ENCODE results near the gene TWSG1.

The TWSG1 gene

DNA sequence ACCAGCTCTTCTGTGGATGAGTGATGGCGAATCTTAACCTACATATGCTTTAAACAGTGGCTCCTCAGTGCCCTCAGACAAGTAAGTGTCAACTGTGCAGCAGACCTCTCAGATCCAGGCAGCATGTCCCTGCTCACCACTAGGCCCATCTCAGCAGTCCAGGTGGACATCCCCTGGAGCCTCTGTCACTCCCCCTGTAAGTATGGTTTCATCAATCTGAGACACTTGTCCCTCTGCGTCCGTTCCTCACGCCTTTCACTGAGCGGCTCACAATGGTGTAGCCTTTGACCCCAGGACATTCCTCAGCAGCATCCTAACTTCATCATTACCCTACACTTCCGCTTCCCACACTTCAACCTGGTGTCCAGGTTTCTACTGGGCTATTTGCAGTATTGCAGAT, 71.4 kb downstream of the TWSG1 start:
- Histone ChIP-seq H3K27ac (replicated peaks) (no peak overlapping the region), H3K4me3 (replicated peaks; ENCODE audit: insufficient read depth, low read length) (no peak overlapping the region), H3K27me3 (ENCODE audit: insufficient read depth, poor library complexity, severe bottlenecking) (no peaks in the 10 kb centered on the region)
- DNase-seq (ENCODE audit: low read depth in 1 of 2, low spot score in 1 of 2), result no peak
- no peak for TF ChIP-seq GABPA (IDR thresholded peaks at IDR 0.05; ENCODE audit: low read depth)
- TF ChIP-seq CTCF (IDR thresholded peaks at IDR 0.05; ENCODE audit: insufficient read depth, low read length), result no peak
- TF ChIP-seq SPI1 (IDR thresholded peaks at IDR 0.05; ENCODE audit: borderline replicate concordance, low read depth), result no peak
- TF ChIP-seq POLR2AphosphoS5 (IDR thresholded peaks at IDR 0.05; ENCODE audit: low read depth), result no peak
- TF ChIP-seq, protein P1, sequence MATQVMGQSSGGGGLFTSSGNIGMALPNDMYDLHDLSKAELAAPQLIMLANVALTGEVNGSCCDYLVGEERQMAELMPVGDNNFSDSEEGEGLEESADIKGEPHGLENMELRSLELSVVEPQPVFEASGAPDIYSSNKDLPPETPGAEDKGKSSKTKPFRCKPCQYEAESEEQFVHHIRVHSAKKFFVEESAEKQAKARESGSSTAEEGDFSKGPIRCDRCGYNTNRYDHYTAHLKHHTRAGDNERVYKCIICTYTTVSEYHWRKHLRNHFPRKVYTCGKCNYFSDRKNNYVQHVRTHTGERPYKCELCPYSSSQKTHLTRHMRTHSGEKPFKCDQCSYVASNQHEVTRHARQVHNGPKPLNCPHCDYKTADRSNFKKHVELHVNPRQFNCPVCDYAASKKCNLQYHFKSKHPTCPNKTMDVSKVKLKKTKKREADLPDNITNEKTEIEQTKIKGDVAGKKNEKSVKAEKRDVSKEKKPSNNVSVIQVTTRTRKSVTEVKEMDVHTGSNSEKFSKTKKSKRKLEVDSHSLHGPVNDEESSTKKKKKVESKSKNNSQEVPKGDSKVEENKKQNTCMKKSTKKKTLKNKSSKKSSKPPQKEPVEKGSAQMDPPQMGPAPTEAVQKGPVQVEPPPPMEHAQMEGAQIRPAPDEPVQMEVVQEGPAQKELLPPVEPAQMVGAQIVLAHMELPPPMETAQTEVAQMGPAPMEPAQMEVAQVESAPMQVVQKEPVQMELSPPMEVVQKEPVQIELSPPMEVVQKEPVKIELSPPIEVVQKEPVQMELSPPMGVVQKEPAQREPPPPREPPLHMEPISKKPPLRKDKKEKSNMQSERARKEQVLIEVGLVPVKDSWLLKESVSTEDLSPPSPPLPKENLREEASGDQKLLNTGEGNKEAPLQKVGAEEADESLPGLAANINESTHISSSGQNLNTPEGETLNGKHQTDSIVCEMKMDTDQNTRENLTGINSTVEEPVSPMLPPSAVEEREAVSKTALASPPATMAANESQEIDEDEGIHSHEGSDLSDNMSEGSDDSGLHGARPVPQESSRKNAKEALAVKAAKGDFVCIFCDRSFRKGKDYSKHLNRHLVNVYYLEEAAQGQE (IDR thresholded peaks at IDR 0.05; ENCODE audit: insufficient replicate concordance, low read depth), result no peak

DNA sequence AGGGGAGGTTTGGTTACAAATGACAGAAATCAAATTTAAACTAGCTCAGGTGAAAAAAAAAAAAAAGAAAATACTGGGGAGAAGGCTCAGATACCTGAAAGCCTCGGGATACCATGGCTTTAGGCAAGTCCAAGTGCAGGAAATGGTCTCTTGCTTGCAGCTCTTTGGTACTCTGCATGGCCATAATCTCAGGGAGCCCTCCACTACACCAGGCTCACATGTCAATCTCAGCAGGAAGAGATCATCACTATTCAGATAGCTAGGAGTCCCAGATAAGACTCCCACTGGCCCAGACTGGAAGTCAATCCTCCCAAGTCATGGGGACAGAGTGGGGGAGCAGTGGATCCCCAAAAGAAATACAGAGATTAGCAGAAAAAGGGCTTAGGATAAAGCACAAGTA, 75.9 kb downstream of the TWSG1 start:
- TF ChIP-seq, protein P1 (IDR thresholded peaks at IDR 0.05; ENCODE audit: insufficient replicate concordance, low read depth), result no peak
- no peak for TF ChIP-seq SPI1 (IDR thresholded peaks at IDR 0.05; ENCODE audit: borderline replicate concordance, low read depth)
- TF ChIP-seq POLR2AphosphoS5 (IDR thresholded peaks at IDR 0.05; ENCODE audit: low read depth), result no peak
- no peak for TF ChIP-seq GABPA (IDR thresholded peaks at IDR 0.05; ENCODE audit: low read depth)
- no peak for TF ChIP-seq CTCF (IDR thresholded peaks at IDR 0.05; ENCODE audit: insufficient read depth, low read length)
- no peak overlapping the region for H3K27ac ChIP-seq (replicated peaks)

DNA sequence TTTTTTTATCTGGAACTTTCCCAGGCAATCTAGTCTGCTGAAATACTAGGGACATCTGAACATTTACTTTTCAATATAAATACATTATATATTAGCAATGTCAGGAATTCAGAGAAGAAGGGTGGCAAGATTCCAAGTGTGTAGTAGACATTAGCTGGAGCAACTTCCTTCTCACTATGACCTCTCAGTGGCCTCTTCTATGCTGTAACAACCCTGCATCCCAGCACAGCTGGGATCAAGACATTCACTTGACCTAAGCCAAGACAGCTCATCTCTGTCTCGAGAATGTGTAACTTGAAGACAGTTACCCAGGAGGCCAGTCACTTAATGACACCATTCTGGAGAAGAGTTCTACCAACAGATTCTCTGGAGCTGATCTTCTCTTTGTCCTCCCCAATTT, 79.0 kb downstream of the TWSG1 start:
- DNase-seq (ENCODE audit: low read depth in 1 of 2, low spot score in 1 of 2), result no peak
- Histone ChIP-seq H3K27ac (replicated peaks) (no peak overlapping the region), H3K4me3 (replicated peaks; ENCODE audit: insufficient read depth, low read length) (no peak overlapping the region), H3K27me3 (ENCODE audit: insufficient read depth, poor library complexity, severe bottlenecking) (no peaks in the 10 kb centered on the region)
- TF ChIP-seq POLR2AphosphoS5 (IDR thresholded peaks at IDR 0.05; ENCODE audit: low read depth) (no peak), GABPA (IDR thresholded peaks at IDR 0.05; ENCODE audit: low read depth) (no peak), SPI1 (IDR thresholded peaks at IDR 0.05; ENCODE audit: borderline replicate concordance, low read depth) (no peak), CTCF (IDR thresholded peaks at IDR 0.05; ENCODE audit: insufficient read depth, low read length) (no peak)
- TF ChIP-seq, protein P1 (IDR thresholded peaks at IDR 0.05; ENCODE audit: insufficient replicate concordance, low read depth), result no peak

More for the DNA sequence above, 75.9 kb downstream of the TWSG1 start:
- DNase-seq (ENCODE audit: low read depth in 1 of 2, low spot score in 1 of 2), result no peak
- H3K27me3 ChIP-seq (ENCODE audit: insufficient read depth, poor library complexity, severe bottlenecking), result no peaks in the 10 kb centered on the region
- no peak overlapping the region for H3K4me3 ChIP-seq (replicated peaks; ENCODE audit: insufficient read depth, low read length)
